H1 (cell line): ENCODE measurements around the gene ARHGAP6. TPM values are rescaled to one million over a fixed set of nuclear protein-coding genes. Genes with fewer than 3 reads are reported as not detected.

Source experiments
- CHD7 ChIP-seq: fragments of 300-600 bp; sonication (generic); IDR thresholded peaks from 2 replicates; pipeline ENCODE4 v1.7.1; 2012; ENCODE audit warnings: low read length, moderate library complexity, mild to moderate bottlenecking, inconsistent platforms; ENCODE audit not compliant: insufficient replicate concordance
- E2F6 ChIP-seq: IDR thresholded peaks from 2 replicates; pipeline ENCODE4 v1.6.1; 2012; ENCODE audit warnings: inconsistent platforms
- JUN ChIP-seq: IDR thresholded peaks from 2 replicates; pipeline ENCODE4 v1.6.1; 2011; ENCODE audit warnings: low read depth, mild to moderate bottlenecking, improper control_type of control experiment, low read length
- KDM5A ChIP-seq: fragments of 200-600 bp; IDR thresholded peaks from 2 replicates; pipeline ENCODE4 v1.7.1; 2012; ENCODE audit warnings: mild to moderate bottlenecking, low read length, inconsistent platforms, mixed read lengths
- RNF2 ChIP-seq: fragments of 200-900, 300-1000 bp; sonication (generic); IDR thresholded peaks from 2 replicates; pipeline ENCODE4 v1.7.1; 2016; ENCODE audit warnings: borderline replicate concordance, low read depth, mild to moderate bottlenecking, antibody characterized with exemption, low read length; ENCODE audit not compliant: poor library complexity, severe bottlenecking; ENCODE audit errors: missing control alignments
- polyA plus RNA-seq, 7 experiments: library from polyadenylated mRNA; depleted of rRNA in 3 of 7; stranded (reverse) in 5 of 7; unstranded in 2 of 7; fragments of >200 nt in 5 of 7; fragments of 200-250 nt in 2 of 7; gene quantifications; 1 replicate in 5 of 7; 2 replicates in 1 of 7; 4 replicates in 1 of 7; pipeline versions ENCODE4 v1.2.1 to v1.2.3, GENCODE V29; 2011 to 2013; ENCODE audit warnings: missing spikeins in 2 of 7, mixed read lengths in 2 of 7
- total RNA-seq: library from RNA; stranded (reverse); fragmentation: NEBNext Ultra II Directional; extraction: Animal tissue kit (Norgen Biotek cat#: 25700); gene quantifications from 2 replicates; pipeline ENCODE4 v1.2.1, GENCODE V29; 2021

Gene ARHGAP6
- total and polyA plus RNA-seq, 2 of the 8 experiments (the other 6 are each of a cell fraction or from before 2014, with no cell fraction given), result 0.35 to 0.82 TPM

- TF ChIP-seq CHD7, result no peak
- no peak for TF ChIP-seq RNF2
- TF ChIP-seq KDM5A, result no peak
- TF ChIP-seq E2F6, result no peak
- TF ChIP-seq JUN, result no peak
These were observed 231.1 kb downstream of the ARHGAP6 start (continued) for GRCh38 chrX:11434607-11435006.
